H9 (cell line): ENCODE measurements around the gene CCNT2. TPM values are rescaled to one million over a fixed set of nuclear protein-coding genes. Genes with fewer than 3 reads are reported as not detected.

Source experiments
- DNase-seq: peaks from one replicate; pipeline ENCODE4 v3.0.0-alpha.2; 2017
- H2AFZ ChIP-seq: one replicate; pipeline ENCODE4 v1.6.1; 2013; ENCODE audit warnings: mild to moderate bottlenecking, low read length, control low read depth, moderate library complexity
- H2AK5ac ChIP-seq: 2 replicates; pipeline ENCODE4 v1.6.1; 2013; ENCODE audit warnings: low read length, control low read depth, mixed read lengths; ENCODE audit not compliant: insufficient read length
- H2BK120ac ChIP-seq: one replicate; pipeline ENCODE4 v1.6.1; 2013; ENCODE audit warnings: low read depth, mild to moderate bottlenecking, low read length, control low read depth, inconsistent platforms; ENCODE audit not compliant: poor library complexity, severe bottlenecking
- H2BK12ac ChIP-seq: 2 replicates; pipeline ENCODE4 v1.6.1; 2013; ENCODE audit warnings: low read length, control low read depth, mixed read lengths, low read depth; ENCODE audit not compliant: insufficient read length
- H2BK15ac ChIP-seq: 2 replicates; pipeline ENCODE4 v1.6.1; 2013; ENCODE audit warnings: low read depth, low read length, control low read depth
- H2BK20ac ChIP-seq: one replicate; pipeline ENCODE4 v1.6.1; 2013; ENCODE audit warnings: low read depth, mild to moderate bottlenecking, low read length, control low read depth, inconsistent platforms; ENCODE audit not compliant: poor library complexity, severe bottlenecking
- H2BK5ac ChIP-seq: 2 replicates; pipeline ENCODE4 v1.6.1; 2013; ENCODE audit warnings: low read length, control low read depth, mixed read lengths; ENCODE audit not compliant: insufficient read length
- H3K14ac ChIP-seq: 2 replicates; pipeline ENCODE4 v1.6.1; 2013; ENCODE audit warnings: low read length, control low read depth; ENCODE audit not compliant: insufficient read depth
- H3K18ac ChIP-seq: 2 replicates; pipeline ENCODE4 v1.6.1; 2013; ENCODE audit warnings: low read depth, mild to moderate bottlenecking, mixed read lengths, low read length, control low read depth; ENCODE audit not compliant: insufficient read length
- H3K23ac ChIP-seq: 2 replicates; pipeline ENCODE4 v1.6.1; 2013; ENCODE audit warnings: low read length, control low read depth, mixed read lengths, low read depth; ENCODE audit not compliant: insufficient read length
- H3K23me2 ChIP-seq: 2 replicates; pipeline ENCODE4 v1.6.1; 2013; ENCODE audit warnings: low read depth, mild to moderate bottlenecking, mixed read lengths, low read length, control low read depth; ENCODE audit not compliant: insufficient read length, poor library complexity, severe bottlenecking
- H3K27ac ChIP-seq: 2 replicates; pipeline ENCODE4 v1.5.1; 2013; ENCODE audit warnings: low read length, control low read depth, mixed read lengths, low read depth; ENCODE audit not compliant: insufficient read length
- H3K27me3 ChIP-seq: 2 replicates; pipeline ENCODE4 v1.6.1; 2013; ENCODE audit warnings: low read length, control low read depth, inconsistent platforms; ENCODE audit not compliant: insufficient read depth
- H3K4ac ChIP-seq: 2 replicates; pipeline ENCODE4 v1.6.1; 2013; ENCODE audit warnings: low read depth, mild to moderate bottlenecking, control low read depth, inconsistent platforms, low read length, moderate library complexity
- H3K4me1 ChIP-seq: 2 replicates; pipeline ENCODE4 v1.6.1; 2013; ENCODE audit warnings: low read length, control low read depth, inconsistent platforms; ENCODE audit not compliant: insufficient read depth
- H3K4me2 ChIP-seq: 2 replicates; pipeline ENCODE4 v1.6.1; 2013; ENCODE audit warnings: low read length, control low read depth, mixed read lengths; ENCODE audit not compliant: insufficient read length, insufficient read depth
- H3K56ac ChIP-seq: 2 replicates; pipeline ENCODE4 v1.6.1; 2013; ENCODE audit warnings: low read depth, mild to moderate bottlenecking, mixed read lengths, low read length, control low read depth; ENCODE audit not compliant: insufficient read length
- H3K79me1 ChIP-seq: 2 replicates; pipeline ENCODE4 v1.6.1; 2013; ENCODE audit warnings: low read depth, mild to moderate bottlenecking, moderate library complexity, low read length, control low read depth, inconsistent platforms; ENCODE audit not compliant: insufficient read depth, poor library complexity, severe bottlenecking
- H3K79me2 ChIP-seq: 2 replicates; pipeline ENCODE4 v1.6.1; 2013; ENCODE audit warnings: low read length, control low read depth, inconsistent platforms; ENCODE audit not compliant: insufficient read depth
- H3K9ac ChIP-seq: 2 replicates; pipeline ENCODE4 v1.6.1; 2013; ENCODE audit warnings: low read length, control low read depth, mixed read lengths; ENCODE audit not compliant: insufficient read length; ENCODE audit errors: extremely low read depth
- H3K9me3 ChIP-seq: one replicate; pipeline ENCODE4 v1.6.1; 2013; ENCODE audit warnings: low read depth, low read length, inconsistent platforms; ENCODE audit not compliant: control insufficient read depth
- H3T11ph ChIP-seq: one replicate; pipeline ENCODE4 v1.6.1; 2013; ENCODE audit warnings: mild to moderate bottlenecking, low read length, control low read depth, inconsistent platforms
- H4K20me1 ChIP-seq: one replicate; pipeline ENCODE4 v1.6.1; 2013; ENCODE audit not compliant: control insufficient read depth, insufficient read length, insufficient read depth
- H4K5ac ChIP-seq: 2 replicates; pipeline ENCODE4 v1.6.1; 2013; ENCODE audit warnings: low read depth, mild to moderate bottlenecking, mixed read lengths, low read length, control low read depth; ENCODE audit not compliant: insufficient read length
- H4K8ac ChIP-seq: replicated peaks from 2 replicates; pipeline ENCODE4 v1.6.1; 2013; ENCODE audit warnings: low read length, control low read depth, mixed read lengths, low read depth; ENCODE audit not compliant: insufficient read length
- H4K91ac ChIP-seq: 2 replicates; pipeline ENCODE4 v1.6.1; 2013; ENCODE audit warnings: low read depth, mild to moderate bottlenecking, moderate library complexity, mixed read lengths, low read length, control low read depth; ENCODE audit not compliant: insufficient read length
- H3K27ac Mint-ChIP-seq, 3 experiments: 2 replicates in 2 of 3; 3 replicates in 1 of 3; pipeline ENCODE4 v1.8.0; 2020 to 2021; ENCODE audit warnings: mixed read lengths in 3 of 3, mild to moderate bottlenecking in 1 of 3, moderate library complexity in 1 of 3
- H3K27me3 Mint-ChIP-seq: 2 replicates; pipeline ENCODE4 v1.8.0; 2021; ENCODE audit warnings: low read depth, mild to moderate bottlenecking, moderate library complexity, mixed read lengths
- H3K36me3 Mint-ChIP-seq, 3 experiments: 2 replicates in 2 of 3; 3 replicates in 1 of 3; pipeline ENCODE4 v1.8.0; 2020 to 2021; ENCODE audit warnings: low read depth in 3 of 3, mixed read lengths in 3 of 3; ENCODE audit not compliant: insufficient read depth in 1 of 3
- H3K4me1 Mint-ChIP-seq, 2 experiments: 2 replicates each; pipeline ENCODE4 v1.8.0; 2020; ENCODE audit warnings: mixed read lengths in 2 of 2
- H3K4me3 Mint-ChIP-seq, 2 experiments: 2 replicates in 1 of 2; 3 replicates in 1 of 2; pipeline ENCODE4 v1.8.0; 2020 to 2021; ENCODE audit warnings: mild to moderate bottlenecking in 2 of 2, mixed read lengths in 2 of 2, moderate library complexity in 1 of 2
- H3K9me3 Mint-ChIP-seq, 2 experiments: 2 replicates in 1 of 2; 3 replicates in 1 of 2; pipeline ENCODE4 v1.8.0; 2020; ENCODE audit warnings: mild to moderate bottlenecking in 2 of 2, mixed read lengths in 2 of 2, moderate library complexity in 1 of 2
- WGBS: extraction: QIAGEN DNeasy Blood & Tissue Kit; methylation state at CpG from one replicate; pipeline ENCODE4 v1.1.7; 2013; ENCODE audit warnings: missing lambda C conversion rate, low lambda C conversion rate, mixed read lengths; ENCODE audit not compliant: insufficient read length; ENCODE audit errors: extremely low coverage; 5-methylcytosine and 5-hydroxymethylcytosine counted together
- total RNA-seq: library from RNA; stranded (reverse); gene quantifications from 2 replicates; pipeline ENCODE4 v1.2.1, GENCODE V29; 2021
- TF ChIP-seq, protein P1 (sequence below): fragments of 200-600 bp; sonication (generic); conservative IDR thresholded peaks from 3 replicates; pipeline ENCODE4 v1.8.0; 2021; ENCODE audit warnings: antibody characterized with exemption, mild to moderate bottlenecking

CCNT2 gene
- total RNA-seq, 1 experiment from 2014 or later, result 42.0 TPM

DNA sequence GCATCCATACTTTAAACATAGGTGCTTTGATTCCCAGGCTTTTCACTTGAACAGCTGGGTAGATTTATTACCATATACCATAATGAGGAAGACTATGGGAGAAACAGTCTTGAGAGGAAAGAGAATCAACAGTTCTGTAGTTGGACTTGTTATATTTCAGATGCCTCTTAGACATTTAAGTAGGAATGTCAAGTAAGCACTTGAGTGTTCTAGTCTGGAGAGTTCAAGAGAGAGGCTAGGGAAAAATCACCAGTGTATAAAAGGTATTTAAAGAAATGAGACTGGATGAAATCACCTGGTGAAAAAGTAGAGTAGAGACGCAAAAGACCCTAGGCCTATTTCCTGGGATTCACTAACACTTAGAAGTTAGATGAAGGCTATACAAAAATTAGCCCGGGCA is 13.5 kb upstream of the CCNT2 start:
- no peak overlapping the region for H3K27ac ChIP-seq
- no peak overlapping the region for H3K4me3 Mint-ChIP-seq
- no peak overlapping the region for H3K4me2 ChIP-seq
- H3K9ac ChIP-seq, result no peak overlapping the region
- H3K56ac ChIP-seq, result no peak overlapping the region
- H3K79me2 ChIP-seq, result no peaks in the 10 kb centered on the region
- no peak overlapping the region for H2BK12ac ChIP-seq
- no peak overlapping the region for H3K27ac Mint-ChIP-seq
- H3K9me3 Mint-ChIP-seq, result peaks cover 5 to 7% of the 10 kb centered on the region in 2 experiments; a peak in 3 of 5 replicates
- H3K23ac ChIP-seq, result no peak overlapping the region
- TF ChIP-seq, protein P1, sequence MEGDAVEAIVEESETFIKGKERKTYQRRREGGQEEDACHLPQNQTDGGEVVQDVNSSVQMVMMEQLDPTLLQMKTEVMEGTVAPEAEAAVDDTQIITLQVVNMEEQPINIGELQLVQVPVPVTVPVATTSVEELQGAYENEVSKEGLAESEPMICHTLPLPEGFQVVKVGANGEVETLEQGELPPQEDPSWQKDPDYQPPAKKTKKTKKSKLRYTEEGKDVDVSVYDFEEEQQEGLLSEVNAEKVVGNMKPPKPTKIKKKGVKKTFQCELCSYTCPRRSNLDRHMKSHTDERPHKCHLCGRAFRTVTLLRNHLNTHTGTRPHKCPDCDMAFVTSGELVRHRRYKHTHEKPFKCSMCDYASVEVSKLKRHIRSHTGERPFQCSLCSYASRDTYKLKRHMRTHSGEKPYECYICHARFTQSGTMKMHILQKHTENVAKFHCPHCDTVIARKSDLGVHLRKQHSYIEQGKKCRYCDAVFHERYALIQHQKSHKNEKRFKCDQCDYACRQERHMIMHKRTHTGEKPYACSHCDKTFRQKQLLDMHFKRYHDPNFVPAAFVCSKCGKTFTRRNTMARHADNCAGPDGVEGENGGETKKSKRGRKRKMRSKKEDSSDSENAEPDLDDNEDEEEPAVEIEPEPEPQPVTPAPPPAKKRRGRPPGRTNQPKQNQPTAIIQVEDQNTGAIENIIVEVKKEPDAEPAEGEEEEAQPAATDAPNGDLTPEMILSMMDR, result no peak
- H3K9me3 ChIP-seq, result no peaks in the 10 kb centered on the region
- no peak overlapping the region for H4K8ac ChIP-seq
- no peak for DNase-seq
- H3K4me1 Mint-ChIP-seq, result peaks cover 0 to 4% of the 10 kb centered on the region in 2 experiments; a peak in 1 of 4 replicates
- WGBS, result no CpG with 5 or more reads among the region's 2 CpGs
- H2BK15ac ChIP-seq, result no peak overlapping the region
- H3T11ph ChIP-seq, result no peak overlapping the region
- no peak overlapping the region for H3K4ac ChIP-seq
- no peaks in the 10 kb centered on the region for H3K27me3 ChIP-seq
- H4K91ac ChIP-seq, result no peak overlapping the region
- H3K23me2 ChIP-seq, result no peaks in the 10 kb centered on the region
- H2BK20ac ChIP-seq, result no peak overlapping the region
- H2AK5ac ChIP-seq, result no peak overlapping the region
- H3K79me1 ChIP-seq, result no peaks in the 10 kb centered on the region
- H2BK120ac ChIP-seq, result no peak overlapping the region
- H3K18ac ChIP-seq, result no peak overlapping the region
- no peaks in the 10 kb centered on the region for H4K20me1 ChIP-seq
- no peak overlapping the region for H2BK5ac ChIP-seq
- H3K14ac ChIP-seq, result no peak overlapping the region
- H2AFZ ChIP-seq, result no peak overlapping the region
- H3K27me3 Mint-ChIP-seq, result no peaks in the 10 kb centered on the region
- no peaks in the 10 kb centered on the region for H3K36me3 Mint-ChIP-seq
- no peaks in the 10 kb centered on the region for H3K4me1 ChIP-seq
- H4K5ac ChIP-seq, result no peak overlapping the region
